Fibroblast of skin of right biceps (primary cell): ENCODE measurements around the gene TRIM38.
"Not testable (repeated sequence)": the region's sequence is repeated elsewhere in the genome, so short reads cannot be mapped to it uniquely, and the experiment has no call there.

ENCODE experiments used
- DNase-seq: peaks from one replicate; pipeline ENCODE4 v3.0.0-alpha.2; 2013

The TRIM38 gene, protein sequence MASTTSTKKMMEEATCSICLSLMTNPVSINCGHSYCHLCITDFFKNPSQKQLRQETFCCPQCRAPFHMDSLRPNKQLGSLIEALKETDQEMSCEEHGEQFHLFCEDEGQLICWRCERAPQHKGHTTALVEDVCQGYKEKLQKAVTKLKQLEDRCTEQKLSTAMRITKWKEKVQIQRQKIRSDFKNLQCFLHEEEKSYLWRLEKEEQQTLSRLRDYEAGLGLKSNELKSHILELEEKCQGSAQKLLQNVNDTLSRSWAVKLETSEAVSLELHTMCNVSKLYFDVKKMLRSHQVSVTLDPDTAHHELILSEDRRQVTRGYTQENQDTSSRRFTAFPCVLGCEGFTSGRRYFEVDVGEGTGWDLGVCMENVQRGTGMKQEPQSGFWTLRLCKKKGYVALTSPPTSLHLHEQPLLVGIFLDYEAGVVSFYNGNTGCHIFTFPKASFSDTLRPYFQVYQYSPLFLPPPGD

GRCh38 chr6:25962149-25963127 lies at the start of gene TRIM38:
TRIM38 (plus strand) TSS chr6:25962802; CDS start chr6:25966523, 3,721 bp downstream.
- peak; percentile 91 for DNase-seq

GRCh38 chr6:25913741-25914140 lies 48.9 kb upstream of the TRIM38 start:
- DNase-seq: no peak

DNA sequence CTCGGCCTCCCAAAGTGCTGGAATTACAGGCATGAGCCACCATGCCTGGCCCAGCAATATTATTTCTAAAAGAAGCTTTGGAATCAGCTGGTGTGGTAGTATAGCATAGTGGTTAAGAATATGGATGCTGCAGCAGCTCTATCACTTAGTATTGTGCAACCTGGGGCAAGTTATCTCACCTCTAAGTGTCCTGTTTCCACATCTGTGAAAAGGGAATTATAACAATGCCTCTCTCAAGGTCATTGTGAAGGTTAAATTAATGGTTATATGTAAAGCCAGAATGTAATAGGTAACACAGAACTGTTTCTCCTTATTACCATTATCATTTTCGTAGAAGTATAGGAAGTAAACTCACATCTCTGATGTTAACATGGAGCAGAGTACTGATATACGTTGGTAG lies 46.3 kb upstream of the TRIM38 start:
- DNase-seq: no peak

GRCh38 chr6:25916789-25917490 lies 45.7 kb upstream of the TRIM38 start:
- DNase-seq: no peak

DNA sequence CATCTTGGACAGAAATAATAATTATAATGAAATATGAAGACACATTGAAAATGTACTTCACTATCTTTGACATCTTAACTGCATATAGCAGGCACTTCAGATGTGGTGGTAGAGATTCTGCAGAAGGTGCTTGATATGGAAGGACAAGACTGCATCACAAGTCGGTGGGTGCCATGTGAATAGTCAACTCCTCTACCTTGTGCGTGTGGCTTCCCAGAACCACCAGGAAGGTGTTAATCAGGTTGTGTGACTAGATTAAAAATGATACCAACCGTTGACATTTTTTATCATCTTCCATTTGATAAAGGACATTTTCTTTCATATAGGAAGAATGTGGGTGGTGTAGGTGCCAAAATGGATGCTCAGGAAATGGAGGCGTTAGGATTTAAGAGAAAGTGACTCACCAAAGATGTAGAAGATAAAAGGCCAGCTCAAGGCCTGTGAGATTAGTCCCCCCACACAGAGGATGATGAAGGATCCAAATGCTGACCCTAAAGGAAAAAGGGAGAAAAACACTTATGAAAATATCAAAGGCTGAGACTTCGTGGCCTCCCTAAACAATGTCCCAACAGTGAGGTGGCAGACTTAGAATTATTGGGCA lies 44.4 kb upstream of the TRIM38 start:
- no peak for DNase-seq

DNA sequence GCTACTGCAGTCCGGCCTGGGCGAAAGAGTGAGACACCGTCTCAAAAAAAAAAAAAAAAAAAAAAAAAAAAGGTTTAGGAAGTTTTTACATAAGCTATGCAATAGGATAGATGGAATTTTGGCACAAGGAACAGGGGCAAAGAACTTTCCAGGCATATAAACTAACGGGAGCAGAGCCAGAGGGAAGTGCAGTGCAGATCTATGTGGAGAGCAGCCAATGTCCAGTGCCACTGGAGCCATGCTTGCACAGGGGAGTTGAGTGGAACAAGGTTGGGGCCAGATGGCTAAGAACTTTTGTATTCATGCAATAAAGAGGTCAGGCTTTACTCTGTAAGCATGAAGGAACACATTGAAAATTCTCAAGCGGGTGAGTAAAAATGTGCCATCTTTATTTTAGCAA lies 42.9 kb upstream of the TRIM38 start:
- no peak for DNase-seq

GRCh38 chr6:25921525-25922203 lies 40.9 kb upstream of the TRIM38 start:
- no peak for DNase-seq

- DNase-seq: peak; percentile 38
These were observed 40.3 kb upstream of the TRIM38 start for GRCh38 chr6:25922301-25922700.

GRCh38 chr6:25925876-25926275 lies 36.7 kb upstream of the TRIM38 start:
- DNase-seq: no peak

GRCh38 chr6:25927178-25927577 lies 35.4 kb upstream of the TRIM38 start:
- no peak for DNase-seq

- DNase-seq: no peak
These were observed 34.8 kb upstream of the TRIM38 start for GRCh38 chr6:25927756-25928216.

- no peak for DNase-seq
These were observed 33.9 kb upstream of the TRIM38 start for GRCh38 chr6:25928562-25929324.

DNA sequence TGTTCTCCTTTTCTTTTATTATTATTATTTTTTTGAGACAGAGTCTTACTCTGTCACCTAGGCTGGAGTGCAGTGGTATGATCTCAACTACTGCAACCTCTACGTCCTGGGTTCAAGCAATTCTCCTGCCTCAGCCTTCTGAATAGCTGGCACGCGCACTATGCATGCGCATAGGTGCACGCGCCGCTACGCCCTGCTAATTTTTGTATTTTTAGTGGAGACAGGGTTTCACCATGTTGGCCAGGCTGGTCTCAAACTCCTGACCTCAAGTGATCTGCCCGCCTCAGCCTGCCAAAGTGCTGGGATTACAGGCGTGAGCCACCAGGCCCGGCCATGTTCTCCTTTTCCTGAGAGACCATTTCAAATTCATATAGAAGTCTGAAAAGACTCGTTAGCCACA lies 32.8 kb upstream of the TRIM38 start:
- not testable (repeated sequence) for DNase-seq

- no peak for DNase-seq
These were observed 31.8 kb upstream of the TRIM38 start, which contains the start of gene SLC17A2 for GRCh38 chr6:25930532-25931410. SLC17A2 (minus strand) TSS chr6:25930691; CDS start chr6:25925796, 4,895 bp downstream.

GRCh38 chr6:25931411-25931709 lies 31.2 kb upstream of the TRIM38 start:
- no peak for DNase-seq

DNA sequence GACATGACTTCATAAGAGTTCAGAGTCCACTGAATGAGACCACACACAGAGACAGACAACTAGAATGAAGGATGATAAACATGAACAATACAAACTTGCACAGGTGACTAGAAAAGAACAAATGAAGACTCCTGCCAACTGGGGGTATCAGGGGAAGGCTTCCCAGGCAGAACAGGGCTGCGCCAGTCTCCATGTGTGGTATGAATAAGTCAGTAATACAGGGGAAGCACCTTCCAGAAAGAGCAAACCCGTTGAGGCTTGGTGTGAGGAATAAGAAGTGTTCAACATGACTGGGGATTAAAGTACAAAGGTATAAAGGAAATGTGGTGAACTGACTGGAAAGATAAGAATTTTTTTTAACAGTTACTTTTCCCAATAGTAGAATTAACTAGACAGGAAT lies 28.4 kb upstream of the TRIM38 start:
- no peak for DNase-seq

DNA sequence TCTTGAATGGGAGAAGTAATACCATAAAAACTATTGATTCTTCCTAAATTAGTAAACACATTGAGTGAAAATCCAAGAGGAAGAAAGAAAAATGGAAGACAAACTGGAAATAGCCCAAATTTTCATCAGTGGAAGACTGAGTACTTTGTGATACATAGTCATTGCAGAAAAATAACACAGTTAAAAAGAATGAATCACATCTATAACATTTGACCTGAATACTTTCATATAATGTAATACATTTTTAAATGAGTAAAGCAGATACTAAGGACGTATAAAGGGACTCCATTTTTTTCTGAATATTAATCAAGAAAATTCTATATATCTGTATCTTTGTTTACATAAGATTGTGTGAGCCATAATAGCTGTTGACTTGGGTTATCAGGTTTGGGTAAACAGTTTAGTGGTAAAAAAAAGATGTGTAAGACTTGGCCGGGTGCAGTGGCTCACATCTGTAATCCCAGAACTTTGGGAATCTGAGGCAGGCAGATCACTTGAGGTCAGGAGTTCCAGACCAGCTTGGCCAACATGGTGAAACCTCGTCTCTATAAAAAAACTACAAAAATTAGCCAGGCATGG lies 27.8 kb upstream of the TRIM38 start:
- DNase-seq: peak; percentile 29

- no peak for DNase-seq
These were observed 26.6 kb upstream of the TRIM38 start for GRCh38 chr6:25935953-25936352.

DNA sequence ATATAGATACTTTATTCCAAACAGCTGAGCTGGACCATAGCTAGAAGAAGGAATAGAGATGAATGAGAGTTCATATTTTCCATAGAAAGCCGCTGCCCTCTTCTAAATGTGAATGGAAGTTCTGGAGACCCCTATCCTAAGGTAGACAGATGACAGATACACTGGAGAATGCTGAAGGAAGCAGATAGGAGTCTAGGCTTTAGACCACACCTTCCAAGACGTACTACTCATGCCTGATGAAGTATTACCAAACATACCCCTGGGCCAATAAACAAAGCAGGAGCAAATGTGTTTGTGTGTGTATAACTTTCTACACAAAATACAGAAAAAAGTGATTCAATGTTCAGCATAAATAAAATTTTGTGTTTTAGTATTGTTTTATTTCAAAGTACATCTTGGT lies 23.0 kb upstream of the TRIM38 start:
- DNase-seq: no peak
